Type B pancreatic cell (in vitro differentiated cells): ENCODE measurements around the gene RUSC1. TPM values are rescaled to one million over a fixed set of nuclear protein-coding genes. Genes with fewer than 3 reads are reported as not detected.
A peak's percentile ranks its signal among the peaks of the same experiment; 100 is the strongest.

Experiments used
- DNase-seq: peaks from one replicate; pipeline ENCODE4 v3.0.0; 2021; ENCODE audit warnings: mixed read lengths; ENCODE audit not compliant: unreplicated experiment; ENCODE audit errors: extremely low spot score
- H3K27ac Mint-ChIP-seq: 2 replicates; pipeline ENCODE4 v1.8.0; 2021; ENCODE audit warnings: mild to moderate bottlenecking, mixed read lengths
- H3K27me3 Mint-ChIP-seq: 2 replicates; pipeline ENCODE4 v1.8.0; 2021; ENCODE audit warnings: mixed read lengths
- H3K36me3 Mint-ChIP-seq: 2 replicates; pipeline ENCODE4 v1.8.0; 2021; ENCODE audit warnings: mixed read lengths
- H3K4me1 Mint-ChIP-seq: one replicate; pipeline ENCODE4 v1.8.0; 2021; ENCODE audit warnings: mixed read lengths; ENCODE audit not compliant: unreplicated experiment
- H3K4me3 Mint-ChIP-seq: 2 replicates; pipeline ENCODE4 v1.8.0; 2021; ENCODE audit warnings: mild to moderate bottlenecking, mixed read lengths
- H3K9me3 Mint-ChIP-seq: 2 replicates; pipeline ENCODE4 v1.8.0; 2021; ENCODE audit warnings: mixed read lengths
- long read RNA-seq: library from polyadenylated mRNA; unstranded; transcript quantifications from one replicate; pipeline ENCODE4 v2.0.0, GENCODE V29; 2020
- total RNA-seq: library from RNA; stranded (reverse); gene quantifications from 2 replicates; pipeline ENCODE4 v1.2.1, GENCODE V29; 2021; ENCODE audit warnings: low replicate concordance
- TF ChIP-seq, protein P1 (sequence below): fragments of 200-600 bp; sonication (generic); conservative IDR thresholded peaks from 2 replicates; pipeline ENCODE4 v1.5.0; 2021; ENCODE audit warnings: antibody characterized with exemption, mild to moderate bottlenecking

Gene RUSC1, protein sequence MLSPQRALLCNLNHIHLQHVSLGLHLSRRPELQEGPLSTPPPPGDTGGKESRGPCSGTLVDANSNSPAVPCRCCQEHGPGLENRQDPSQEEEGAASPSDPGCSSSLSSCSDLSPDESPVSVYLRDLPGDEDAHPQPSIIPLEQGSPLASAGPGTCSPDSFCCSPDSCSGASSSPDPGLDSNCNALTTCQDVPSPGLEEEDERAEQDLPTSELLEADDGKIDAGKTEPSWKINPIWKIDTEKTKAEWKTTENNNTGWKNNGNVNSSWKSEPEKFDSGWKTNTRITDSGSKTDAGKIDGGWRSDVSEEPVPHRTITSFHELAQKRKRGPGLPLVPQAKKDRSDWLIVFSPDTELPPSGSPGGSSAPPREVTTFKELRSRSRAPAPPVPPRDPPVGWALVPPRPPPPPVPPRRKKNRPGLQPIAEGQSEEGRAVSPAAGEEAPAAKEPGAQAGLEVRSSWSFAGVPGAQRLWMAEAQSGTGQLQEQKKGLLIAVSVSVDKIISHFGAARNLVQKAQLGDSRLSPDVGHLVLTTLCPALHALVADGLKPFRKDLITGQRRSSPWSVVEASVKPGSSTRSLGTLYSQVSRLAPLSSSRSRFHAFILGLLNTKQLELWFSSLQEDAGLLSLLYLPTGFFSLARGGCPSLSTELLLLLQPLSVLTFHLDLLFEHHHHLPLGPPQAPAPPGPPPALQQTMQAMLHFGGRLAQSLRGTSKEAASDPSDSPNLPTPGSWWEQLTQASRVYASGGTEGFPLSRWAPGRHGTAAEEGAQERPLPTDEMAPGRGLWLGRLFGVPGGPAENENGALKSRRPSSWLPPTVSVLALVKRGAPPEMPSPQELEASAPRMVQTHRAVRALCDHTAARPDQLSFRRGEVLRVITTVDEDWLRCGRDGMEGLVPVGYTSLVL
- 30.3 and 39.1 TPM in 2 replicates for total RNA-seq
- long read RNA-seq, transcript RUSC1-203 (9 exons, 1,968 nt), result major isoform, 10 of 24 reads
- long read RNA-seq, partial matches to known transcripts, result 3 of 24 reads
- long read RNA-seq, other reads (novel, unspliced or antisense), result 7 of 24 reads

DNA sequence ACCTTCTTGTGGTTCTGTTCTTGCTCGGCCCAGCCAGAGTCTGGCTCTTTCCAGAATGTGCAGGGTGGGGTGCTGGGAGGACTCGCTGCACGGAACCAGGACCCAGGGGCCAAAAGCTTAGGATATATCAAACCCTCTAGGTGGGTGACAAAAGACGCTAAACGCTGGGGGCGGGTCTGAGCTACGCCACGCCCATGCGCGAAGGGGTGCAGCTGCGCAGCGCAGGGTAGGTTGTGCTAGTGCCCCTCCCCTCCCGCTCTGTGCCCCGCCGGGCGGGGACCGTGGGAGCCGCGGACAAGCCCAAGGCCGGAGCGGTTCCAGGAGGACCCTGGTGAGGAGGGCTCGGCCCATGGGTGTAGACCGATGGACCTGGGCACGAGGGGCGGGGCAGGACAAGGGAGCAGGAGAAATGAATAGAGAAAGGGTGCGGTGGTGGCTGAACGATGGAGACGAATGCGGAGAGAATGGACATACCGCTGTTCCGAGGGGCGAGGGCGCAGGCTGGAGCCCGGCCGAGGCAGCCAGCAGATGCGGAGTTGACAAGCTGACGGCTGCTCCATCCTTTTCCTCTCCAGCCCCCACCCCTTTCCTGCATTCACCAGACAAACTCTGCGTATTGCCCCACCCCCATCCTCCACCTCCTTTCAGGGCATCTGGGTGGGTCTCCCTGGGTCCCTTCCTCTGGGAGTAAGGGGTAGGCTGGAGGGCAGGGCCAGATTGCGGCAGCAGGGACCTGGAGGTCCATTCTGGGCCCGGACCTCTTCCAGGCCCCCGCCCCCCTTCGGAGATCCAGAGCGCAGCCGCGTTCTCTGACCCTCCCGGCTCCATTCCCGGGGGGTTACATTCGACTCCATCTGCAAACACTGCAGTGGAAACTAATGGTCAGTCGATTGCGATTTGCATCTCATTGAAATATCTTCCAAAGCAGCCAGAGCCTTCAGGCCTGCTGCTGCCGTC, at the start of gene RUSC1:
Gene RUSC1 (plus strand): TSS at position 234 of the 957 bp plus-strand sequence. CDS start 880 bp downstream, outside the sequence.
- TF ChIP-seq, protein P1, sequence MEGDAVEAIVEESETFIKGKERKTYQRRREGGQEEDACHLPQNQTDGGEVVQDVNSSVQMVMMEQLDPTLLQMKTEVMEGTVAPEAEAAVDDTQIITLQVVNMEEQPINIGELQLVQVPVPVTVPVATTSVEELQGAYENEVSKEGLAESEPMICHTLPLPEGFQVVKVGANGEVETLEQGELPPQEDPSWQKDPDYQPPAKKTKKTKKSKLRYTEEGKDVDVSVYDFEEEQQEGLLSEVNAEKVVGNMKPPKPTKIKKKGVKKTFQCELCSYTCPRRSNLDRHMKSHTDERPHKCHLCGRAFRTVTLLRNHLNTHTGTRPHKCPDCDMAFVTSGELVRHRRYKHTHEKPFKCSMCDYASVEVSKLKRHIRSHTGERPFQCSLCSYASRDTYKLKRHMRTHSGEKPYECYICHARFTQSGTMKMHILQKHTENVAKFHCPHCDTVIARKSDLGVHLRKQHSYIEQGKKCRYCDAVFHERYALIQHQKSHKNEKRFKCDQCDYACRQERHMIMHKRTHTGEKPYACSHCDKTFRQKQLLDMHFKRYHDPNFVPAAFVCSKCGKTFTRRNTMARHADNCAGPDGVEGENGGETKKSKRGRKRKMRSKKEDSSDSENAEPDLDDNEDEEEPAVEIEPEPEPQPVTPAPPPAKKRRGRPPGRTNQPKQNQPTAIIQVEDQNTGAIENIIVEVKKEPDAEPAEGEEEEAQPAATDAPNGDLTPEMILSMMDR, result no peak
- Mint-ChIP-seq H3K36me3 (no peaks in the 10 kb centered on the region), H3K4me1 (peaks cover 24% of the 10 kb centered on the region), H3K27ac (peak within 1 kb of the TSS; percentile 46), H3K9me3 (no peaks in the 10 kb centered on the region), H3K27me3 (no peaks in the 10 kb centered on the region), H3K4me3 (peak within 1 kb of the TSS; percentile 83)
- no peak for DNase-seq

DNA sequence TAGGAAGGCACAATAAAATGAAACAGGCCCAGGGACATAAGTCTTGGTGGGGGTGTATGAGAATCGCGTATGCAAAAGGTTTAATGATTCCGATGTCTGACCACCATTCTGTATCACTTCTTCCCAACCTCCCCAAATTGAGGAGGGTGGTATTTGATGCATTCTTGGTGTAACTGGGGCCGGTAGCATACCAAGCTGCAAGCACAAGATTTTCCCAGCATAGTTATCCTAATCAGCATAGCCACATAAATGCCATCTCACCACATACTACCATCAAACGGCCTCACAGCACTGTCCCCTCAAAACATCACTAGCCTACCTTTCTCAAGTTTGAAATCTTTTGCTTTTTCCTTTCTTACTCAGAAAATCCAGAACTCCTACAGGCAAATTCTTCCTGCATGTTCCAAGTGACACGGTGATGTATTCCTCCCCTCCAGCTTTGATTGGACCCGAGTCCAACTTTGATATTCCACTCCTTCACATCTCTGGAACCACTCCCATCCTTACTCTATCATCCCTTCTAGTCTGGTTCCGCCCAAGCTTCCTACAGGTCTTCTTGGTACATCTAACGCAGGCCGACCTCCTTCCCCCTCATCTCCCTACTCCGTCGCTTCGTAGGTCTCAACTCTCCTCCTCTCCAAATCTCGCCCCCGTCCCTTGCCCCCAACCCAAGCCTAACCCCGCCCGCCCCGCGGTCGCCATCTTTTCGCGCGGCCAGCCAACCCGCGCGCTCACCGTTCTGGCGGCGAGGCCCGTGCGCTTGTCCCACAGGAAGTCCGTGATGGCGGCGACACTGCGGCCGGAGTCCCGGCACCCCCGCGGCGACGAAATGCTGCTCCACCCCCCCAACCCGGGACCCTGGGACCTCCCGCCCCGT, 48.0 kb upstream of the RUSC1 start:
- H3K4me1 Mint-ChIP-seq, result peaks cover 30% of the 10 kb centered on the region
- H3K27ac Mint-ChIP-seq, result peak overlapping the region; percentile 85
- no peak for DNase-seq
- H3K9me3 Mint-ChIP-seq, result no peaks in the 10 kb centered on the region
- TF ChIP-seq, protein P1, result no peak
- H3K4me3 Mint-ChIP-seq, result peak overlapping the region; percentile 94
- H3K36me3 Mint-ChIP-seq, result peaks cover 14% of the 10 kb centered on the region
- H3K27me3 Mint-ChIP-seq, result no peaks in the 10 kb centered on the region

DNA sequence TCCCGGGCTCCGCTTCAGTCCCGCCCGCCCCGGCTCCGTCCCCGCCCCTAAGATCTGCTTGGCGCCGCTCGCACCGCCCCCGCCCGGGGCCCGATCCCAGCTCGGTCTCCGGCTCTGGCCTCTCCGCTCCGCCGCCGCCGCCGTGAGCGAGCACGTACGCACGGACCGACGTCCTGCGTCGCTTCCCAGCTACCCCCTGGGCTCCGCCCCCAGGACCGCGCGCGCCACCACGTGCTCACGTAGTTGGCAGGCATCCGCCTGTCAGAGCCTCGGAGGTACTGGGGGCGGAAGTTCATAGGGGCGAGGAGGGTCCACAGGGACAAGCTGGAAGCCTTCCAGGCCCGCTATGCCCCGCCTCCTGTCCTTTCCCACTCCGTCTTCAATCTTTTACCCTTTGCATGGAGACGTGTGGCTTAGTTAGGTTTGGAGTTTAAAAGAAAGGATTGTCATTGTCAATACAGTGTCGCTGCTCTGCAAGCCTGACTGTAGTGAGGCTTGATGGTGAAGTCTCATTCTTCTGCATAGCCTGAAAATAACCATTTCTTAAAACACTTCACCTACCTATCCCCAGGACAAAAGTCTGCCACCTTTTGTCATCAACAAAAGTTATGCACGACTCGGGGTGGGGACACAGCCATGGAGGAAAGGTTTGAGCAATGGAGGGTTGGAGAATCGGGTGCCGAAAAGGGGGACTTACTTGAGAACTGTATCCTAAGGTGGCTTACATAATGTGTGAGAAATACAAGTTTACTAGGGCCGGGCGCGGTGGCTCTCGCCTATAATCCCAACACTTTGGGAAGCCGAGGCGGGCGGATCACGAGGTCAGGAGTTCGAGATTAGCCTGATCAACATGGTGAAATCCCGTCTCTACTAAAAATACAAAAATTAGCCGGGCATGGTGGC, 47.1 kb upstream of the RUSC1 start, which contains the start of gene CLK2:
Gene CLK2 (minus strand): TSS at position 162 of the 903 bp plus-strand sequence. CDS start 2,527 bp downstream, outside the sequence.
- peak within 1 kb of the TSS; percentile 92 for H3K27ac Mint-ChIP-seq
- no peaks in the 10 kb centered on the region for H3K27me3 Mint-ChIP-seq
- TF ChIP-seq, protein P1, result no peak
- peaks cover 13% of the 10 kb centered on the region for H3K36me3 Mint-ChIP-seq
- DNase-seq, result peak; percentile 98
- no peaks in the 10 kb centered on the region for H3K9me3 Mint-ChIP-seq
- peaks cover 34% of the 10 kb centered on the region for H3K4me1 Mint-ChIP-seq
- peak within 1 kb of the TSS; percentile 94 for H3K4me3 Mint-ChIP-seq
